Astrocyte (in vitro differentiated cells and primary cell): ENCODE measurements around the gene SEMA6B.

Source experiments
- EZH2 ChIP-seq: IDR thresholded peaks from 2 replicates; pipeline ENCODE4 v1.6.1; 2012; ENCODE audit warnings: mild to moderate bottlenecking, low read length, inconsistent platforms; ENCODE audit not compliant: insufficient read depth
- TF ChIP-seq, protein P1 (sequence below): IDR thresholded peaks from 2 replicates; pipeline ENCODE4 v1.5.1; 2011; ENCODE audit warnings: low read depth, mild to moderate bottlenecking, inconsistent platforms, low read length, moderate library complexity; ENCODE audit not compliant: insufficient read depth

DNA sequence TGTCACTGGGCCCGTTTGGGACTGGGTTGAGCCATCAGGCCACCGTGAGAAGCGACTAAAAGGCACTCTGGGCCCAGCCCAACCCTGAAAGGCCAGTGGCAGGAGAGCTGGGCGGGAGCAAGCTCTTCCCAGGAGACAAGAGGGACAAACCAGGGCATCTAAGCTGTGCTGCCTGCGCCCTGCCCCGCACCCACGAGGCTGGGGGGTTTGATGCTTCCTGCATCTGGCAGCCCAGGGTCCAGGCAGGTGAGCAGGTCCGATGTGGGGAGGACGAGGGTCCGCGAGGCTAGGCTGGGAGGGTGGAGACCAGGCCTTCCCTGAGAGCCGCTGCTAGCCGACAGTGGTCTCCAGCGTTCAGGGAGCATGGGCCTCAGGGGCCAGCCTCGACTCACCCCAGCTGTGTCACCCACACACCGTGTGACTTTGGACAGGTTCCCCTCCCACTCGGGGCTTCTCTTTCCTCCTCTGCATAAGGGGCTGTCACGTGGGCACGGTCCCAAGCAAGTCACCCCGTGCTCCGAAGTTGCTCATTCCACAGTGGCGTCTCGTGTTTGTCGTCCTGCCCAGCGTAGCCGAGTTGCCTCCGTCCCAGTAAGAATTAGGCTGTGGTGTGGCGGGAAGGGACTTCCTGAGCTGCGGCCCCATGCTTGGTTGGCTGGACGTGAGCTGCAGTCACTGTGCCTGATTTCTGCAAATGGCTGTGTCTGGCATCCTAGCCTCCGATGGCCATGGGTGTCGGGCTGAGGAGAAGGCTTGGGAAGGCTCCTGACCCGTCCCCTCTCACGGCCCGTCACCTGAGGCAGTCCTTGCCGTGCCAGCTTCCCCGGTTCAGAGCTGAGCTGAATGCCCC lies 57.0 kb downstream of the SEMA6B start:
- TF ChIP-seq, protein P1, sequence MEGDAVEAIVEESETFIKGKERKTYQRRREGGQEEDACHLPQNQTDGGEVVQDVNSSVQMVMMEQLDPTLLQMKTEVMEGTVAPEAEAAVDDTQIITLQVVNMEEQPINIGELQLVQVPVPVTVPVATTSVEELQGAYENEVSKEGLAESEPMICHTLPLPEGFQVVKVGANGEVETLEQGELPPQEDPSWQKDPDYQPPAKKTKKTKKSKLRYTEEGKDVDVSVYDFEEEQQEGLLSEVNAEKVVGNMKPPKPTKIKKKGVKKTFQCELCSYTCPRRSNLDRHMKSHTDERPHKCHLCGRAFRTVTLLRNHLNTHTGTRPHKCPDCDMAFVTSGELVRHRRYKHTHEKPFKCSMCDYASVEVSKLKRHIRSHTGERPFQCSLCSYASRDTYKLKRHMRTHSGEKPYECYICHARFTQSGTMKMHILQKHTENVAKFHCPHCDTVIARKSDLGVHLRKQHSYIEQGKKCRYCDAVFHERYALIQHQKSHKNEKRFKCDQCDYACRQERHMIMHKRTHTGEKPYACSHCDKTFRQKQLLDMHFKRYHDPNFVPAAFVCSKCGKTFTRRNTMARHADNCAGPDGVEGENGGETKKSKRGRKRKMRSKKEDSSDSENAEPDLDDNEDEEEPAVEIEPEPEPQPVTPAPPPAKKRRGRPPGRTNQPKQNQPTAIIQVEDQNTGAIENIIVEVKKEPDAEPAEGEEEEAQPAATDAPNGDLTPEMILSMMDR: no peak
- no peak for TF ChIP-seq EZH2
